Measurements from ENCODE around the gene SLC9A9.

The SLC9A9 gene

GRCh38 chr3:143326983-143327778 lies 521.1 kb downstream of the SLC9A9 start:
- no peak for DNase-seq (ENCODE audit: low read depth)

- no peak for DNase-seq (ENCODE audit: low read depth)
These were observed 527.1 kb downstream of the SLC9A9 start for GRCh38 chr3:143321058-143321769.

- no peak for DNase-seq (ENCODE audit: low read depth)
These were observed 532.5 kb downstream of the SLC9A9 start for GRCh38 chr3:143315766-143316165.

- no peak for DNase-seq (ENCODE audit: low read depth)
These were observed 533.8 kb downstream of the SLC9A9 start for GRCh38 chr3:143314251-143315093.

- DNase-seq (ENCODE audit: low read depth) = no peak
These were observed 534.4 kb downstream of the SLC9A9 start for GRCh38 chr3:143313893-143314188.

GRCh38 chr3:143313025-143313892 lies 535.0 kb downstream of the SLC9A9 start:
- DNase-seq (ENCODE audit: low read depth) = no peak

GRCh38 chr3:143311096-143311495 lies 537.2 kb downstream of the SLC9A9 start:
- peak; percentile 14 for DNase-seq (ENCODE audit: low read depth)

GRCh38 chr3:143309705-143310104 lies 538.6 kb downstream of the SLC9A9 start:
- DNase-seq (ENCODE audit: low read depth) = no peak

- DNase-seq (ENCODE audit: low read depth) = peak; percentile 92
These were observed 540.6 kb downstream of the SLC9A9 start for GRCh38 chr3:143307613-143308183.

GRCh38 chr3:143306407-143306806 lies 541.9 kb downstream of the SLC9A9 start:
- peak; percentile 8 for DNase-seq (ENCODE audit: low read depth)

GRCh38 chr3:143302638-143303171 lies 545.6 kb downstream of the SLC9A9 start:
- peak; percentile 85 for DNase-seq (ENCODE audit: low read depth)

- no peak for DNase-seq (ENCODE audit: low read depth)
These were observed 547.0 kb downstream of the SLC9A9 start for GRCh38 chr3:143301031-143301901.

GRCh38 chr3:143298886-143299535 lies 549.3 kb downstream of the SLC9A9 start:
- no peak for DNase-seq (ENCODE audit: low read depth)

GRCh38 chr3:143298380-143298779 lies 549.9 kb downstream of the SLC9A9 start:
- no peak for DNase-seq (ENCODE audit: low read depth)

GRCh38 chr3:143295201-143296080 lies 552.8 kb downstream of the SLC9A9 start:
- no peak for DNase-seq (ENCODE audit: low read depth)

GRCh38 chr3:143294188-143294587 lies 554.1 kb downstream of the SLC9A9 start:
- DNase-seq (ENCODE audit: low read depth) = no peak

GRCh38 chr3:143291836-143292447 lies 556.3 kb downstream of the SLC9A9 start:
- DNase-seq (ENCODE audit: low read depth) = no peak

GRCh38 chr3:143288944-143289343 lies 559.3 kb downstream of the SLC9A9 start:
- no peak for DNase-seq (ENCODE audit: low read depth)
